Osteocyte (in vitro differentiated cells): ENCODE results near the gene KLK13. TPM values are rescaled to one million over a fixed set of nuclear protein-coding genes. Genes with fewer than 3 reads are reported as not detected.
A peak's percentile ranks its signal among the peaks of the same experiment; 100 is the strongest.

ENCODE experiments used
- DNase-seq: peaks from one replicate; pipeline ENCODE4 v3.0.0; 2021; ENCODE audit warnings: mixed read lengths; ENCODE audit not compliant: unreplicated experiment; ENCODE audit errors: extremely low spot score
- H3K27ac Mint-ChIP-seq: one replicate; pipeline ENCODE4 v1.8.0; 2021; ENCODE audit warnings: mild to moderate bottlenecking, mixed read lengths; ENCODE audit not compliant: unreplicated experiment
- H3K27me3 Mint-ChIP-seq: one replicate; pipeline ENCODE4 v1.8.0; 2021; ENCODE audit warnings: mixed read lengths; ENCODE audit not compliant: unreplicated experiment
- H3K36me3 Mint-ChIP-seq: one replicate; pipeline ENCODE4 v1.8.0; 2021; ENCODE audit warnings: mixed read lengths; ENCODE audit not compliant: unreplicated experiment
- H3K4me1 Mint-ChIP-seq: one replicate; pipeline ENCODE4 v1.8.0; 2021; ENCODE audit warnings: mixed read lengths; ENCODE audit not compliant: unreplicated experiment
- H3K4me3 Mint-ChIP-seq: one replicate; pipeline ENCODE4 v1.8.0; 2021; ENCODE audit warnings: mild to moderate bottlenecking, moderate library complexity, mixed read lengths; ENCODE audit not compliant: unreplicated experiment
- H3K9me3 Mint-ChIP-seq: one replicate; pipeline ENCODE4 v1.8.0; 2021; ENCODE audit warnings: mixed read lengths; ENCODE audit not compliant: unreplicated experiment
- total RNA-seq: library from RNA; stranded (reverse); gene quantifications from 2 replicates; pipeline ENCODE4 v1.2.1, GENCODE V29; 2021
- TF ChIP-seq, protein P1 (sequence below): fragments of 200-600 bp; sonication (generic); IDR thresholded peaks from 2 replicates; pipeline ENCODE4 v1.5.0; 2021; ENCODE audit warnings: antibody characterized with exemption, mild to moderate bottlenecking, moderate library complexity

The KLK13 gene
- total RNA-seq, 1 donor from 2014 or later, result not detected

DNA sequence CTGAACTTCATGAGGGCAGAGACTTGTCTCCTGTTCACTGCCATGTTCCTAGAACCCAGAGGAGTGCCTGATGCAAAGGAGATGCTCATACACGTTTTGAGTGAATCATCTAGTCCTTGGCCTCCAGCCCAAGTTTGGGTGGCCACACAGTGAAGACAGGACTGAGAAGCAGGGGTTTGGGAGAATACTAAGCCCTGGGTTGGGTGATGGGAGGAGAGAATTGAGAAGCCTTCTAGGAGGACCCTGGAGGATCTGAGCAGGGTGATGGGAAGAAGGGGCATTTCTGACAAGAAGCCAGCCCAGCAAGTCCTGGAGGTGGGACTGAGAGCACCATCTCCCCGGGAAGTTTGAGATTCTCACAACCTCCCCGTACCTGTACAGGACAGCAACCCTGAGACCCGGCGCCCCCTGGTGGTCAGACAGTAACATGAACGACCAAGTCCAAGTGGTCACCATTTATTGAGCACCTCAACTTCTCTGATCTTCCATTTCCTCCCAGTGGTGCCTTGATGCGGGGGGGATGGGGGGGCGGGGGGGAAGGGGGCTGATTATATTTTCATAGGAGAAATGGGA lies 32.4 kb upstream of the KLK13 start:
- H3K27ac Mint-ChIP-seq, result no peak overlapping the region
- H3K27me3 Mint-ChIP-seq, result no peaks in the 10 kb centered on the region
- TF ChIP-seq, protein P1, sequence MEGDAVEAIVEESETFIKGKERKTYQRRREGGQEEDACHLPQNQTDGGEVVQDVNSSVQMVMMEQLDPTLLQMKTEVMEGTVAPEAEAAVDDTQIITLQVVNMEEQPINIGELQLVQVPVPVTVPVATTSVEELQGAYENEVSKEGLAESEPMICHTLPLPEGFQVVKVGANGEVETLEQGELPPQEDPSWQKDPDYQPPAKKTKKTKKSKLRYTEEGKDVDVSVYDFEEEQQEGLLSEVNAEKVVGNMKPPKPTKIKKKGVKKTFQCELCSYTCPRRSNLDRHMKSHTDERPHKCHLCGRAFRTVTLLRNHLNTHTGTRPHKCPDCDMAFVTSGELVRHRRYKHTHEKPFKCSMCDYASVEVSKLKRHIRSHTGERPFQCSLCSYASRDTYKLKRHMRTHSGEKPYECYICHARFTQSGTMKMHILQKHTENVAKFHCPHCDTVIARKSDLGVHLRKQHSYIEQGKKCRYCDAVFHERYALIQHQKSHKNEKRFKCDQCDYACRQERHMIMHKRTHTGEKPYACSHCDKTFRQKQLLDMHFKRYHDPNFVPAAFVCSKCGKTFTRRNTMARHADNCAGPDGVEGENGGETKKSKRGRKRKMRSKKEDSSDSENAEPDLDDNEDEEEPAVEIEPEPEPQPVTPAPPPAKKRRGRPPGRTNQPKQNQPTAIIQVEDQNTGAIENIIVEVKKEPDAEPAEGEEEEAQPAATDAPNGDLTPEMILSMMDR, result peak; percentile 52
- peaks cover 9% of the 10 kb centered on the region for H3K36me3 Mint-ChIP-seq
- no peak for DNase-seq
- peaks cover 3% of the 10 kb centered on the region for H3K4me1 Mint-ChIP-seq
- H3K9me3 Mint-ChIP-seq, result no peaks in the 10 kb centered on the region
- no peak overlapping the region for H3K4me3 Mint-ChIP-seq

DNA sequence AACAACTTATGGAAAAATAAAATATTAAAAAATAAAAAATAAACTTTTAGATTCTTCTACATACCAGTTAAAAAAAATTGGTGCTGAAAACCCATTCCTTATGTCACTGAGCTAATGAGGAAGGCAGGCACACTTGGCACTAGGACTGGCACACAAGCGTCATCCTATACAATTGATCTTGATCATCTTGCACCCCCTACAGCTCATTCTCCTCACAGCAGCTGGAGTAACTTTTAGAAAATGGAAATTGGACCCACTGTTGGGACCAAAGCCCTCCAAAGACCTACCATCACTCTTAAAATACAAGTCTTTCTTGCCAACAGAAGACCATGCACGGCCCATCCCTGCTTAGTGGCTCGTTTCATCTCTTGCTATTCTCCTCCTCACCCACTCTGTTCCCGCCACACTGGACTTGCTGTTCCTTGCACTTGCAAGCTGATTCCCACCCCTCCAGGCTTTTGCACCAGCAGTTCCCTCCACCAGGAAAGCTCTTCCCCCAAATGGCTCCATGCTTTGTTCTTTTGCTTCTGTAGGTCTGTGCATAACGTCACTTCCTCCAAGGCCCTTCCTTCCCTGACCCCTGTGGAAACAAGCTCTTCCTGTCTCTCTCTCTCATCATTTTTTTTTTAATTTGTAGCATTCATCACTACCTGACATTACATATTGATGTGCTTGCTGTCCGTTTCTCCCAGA lies 31.7 kb upstream of the KLK13 start:
- no peak overlapping the region for H3K27ac Mint-ChIP-seq

DNA sequence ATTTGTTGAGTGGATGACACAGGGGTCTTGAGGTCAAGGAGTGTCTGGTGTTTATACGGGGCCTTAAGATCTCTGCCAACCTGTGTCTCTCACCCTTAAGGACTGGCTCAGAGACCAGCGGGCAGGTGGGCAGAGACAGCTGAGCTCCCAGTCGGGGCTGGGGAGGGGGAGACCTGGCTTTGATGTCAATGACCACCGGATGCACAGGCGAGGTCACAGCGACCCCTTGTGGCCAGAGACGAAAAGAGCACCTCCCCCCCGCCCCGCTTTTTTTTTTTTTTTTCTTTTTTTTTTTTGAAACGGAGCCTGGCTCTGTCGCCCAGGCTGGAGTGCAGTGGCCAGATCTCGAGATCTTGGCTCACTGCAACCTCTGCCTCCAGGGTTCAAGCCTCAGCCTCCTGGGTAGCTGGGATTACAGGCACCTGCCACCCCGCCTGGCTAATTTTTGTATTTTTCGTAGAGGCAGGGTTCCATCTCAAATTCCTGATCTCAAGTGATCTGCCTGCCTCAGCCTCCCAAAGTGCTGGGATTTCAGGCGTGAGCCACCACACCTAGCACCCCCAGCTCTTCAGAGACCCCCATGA lies 29.9 kb upstream of the KLK13 start:
- peaks cover 9% of the 10 kb centered on the region for H3K36me3 Mint-ChIP-seq
- no peak for DNase-seq
- H3K4me3 Mint-ChIP-seq, result no peak overlapping the region
- H3K27me3 Mint-ChIP-seq, result no peaks in the 10 kb centered on the region
- TF ChIP-seq, protein P1, result peak; percentile 56
- H3K9me3 Mint-ChIP-seq, result no peaks in the 10 kb centered on the region
- H3K27ac Mint-ChIP-seq, result no peak overlapping the region
- H3K4me1 Mint-ChIP-seq, result peaks cover 2% of the 10 kb centered on the region

More for the DNA sequence above, 31.7 kb upstream of the KLK13 start:
- Mint-ChIP-seq H3K9me3 (no peaks in the 10 kb centered on the region), H3K36me3 (peaks cover 9% of the 10 kb centered on the region), H3K27me3 (no peaks in the 10 kb centered on the region), H3K4me3 (no peak overlapping the region), H3K4me1 (peaks cover 3% of the 10 kb centered on the region)
- DNase-seq, result no peak
- TF ChIP-seq, protein P1, result peak; percentile 12

DNA sequence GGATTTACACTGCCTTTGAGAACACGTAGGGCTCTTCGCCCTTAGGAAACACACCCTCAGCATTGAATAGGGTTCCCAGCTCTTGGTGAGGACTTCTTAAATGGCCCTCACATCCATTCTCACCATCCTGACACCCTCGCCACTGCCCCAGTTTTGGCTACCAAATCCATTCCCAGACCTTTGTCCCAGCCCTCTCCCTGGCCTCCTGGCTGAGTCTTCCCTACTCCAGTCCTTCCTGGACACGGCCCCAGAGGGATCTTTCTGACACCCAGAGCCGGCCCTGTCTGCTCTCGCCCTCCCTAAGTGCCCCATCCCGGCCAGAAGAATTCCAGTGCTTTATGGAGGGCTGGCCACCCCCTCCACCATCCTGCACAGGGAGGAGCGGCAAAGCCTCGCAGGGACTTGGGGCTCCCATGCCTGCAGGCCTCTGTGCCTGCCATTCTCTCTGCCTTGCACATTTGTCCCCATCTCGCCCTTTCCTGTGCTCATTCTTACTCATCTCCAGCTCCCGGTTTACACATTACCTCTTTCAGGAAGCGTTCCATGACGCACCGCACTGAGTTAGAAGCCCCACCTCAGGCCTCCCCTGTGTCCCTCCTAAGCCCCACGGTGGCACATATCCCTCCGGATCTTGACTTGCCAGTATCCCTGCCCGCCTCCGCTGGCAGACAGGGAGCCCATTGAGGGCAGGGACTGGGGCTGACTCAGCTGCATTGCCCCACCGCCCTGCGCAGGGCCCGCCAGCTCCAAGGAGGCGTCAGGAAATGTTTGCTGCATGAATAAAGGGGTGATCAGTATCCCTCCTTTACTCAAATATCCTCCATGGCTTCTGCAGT lies 28.8 kb upstream of the KLK13 start:
- Mint-ChIP-seq H3K27me3 (no peaks in the 10 kb centered on the region), H3K4me1 (no peaks in the 10 kb centered on the region), H3K9me3 (no peaks in the 10 kb centered on the region), H3K27ac (no peak overlapping the region), H3K4me3 (no peak overlapping the region), H3K36me3 (peaks cover 9% of the 10 kb centered on the region)
- TF ChIP-seq, protein P1, result no peak
- DNase-seq, result no peak
